SH-SY5Y (cell line): Measurements from ENCODE around the gene VANGL1.

ENCODE experiments used
- GATA2 ChIP-seq: IDR thresholded peaks from 2 replicates; pipeline ENCODE4 v1.6.1; 2011; ENCODE audit warnings: mild to moderate bottlenecking, low read depth, low read length
- GATA3 ChIP-seq: IDR thresholded peaks from 2 replicates; pipeline ENCODE4 v1.6.1; 2011; ENCODE audit warnings: low read depth, mild to moderate bottlenecking, low read length, moderate library complexity

- no peak for TF ChIP-seq GATA2
- TF ChIP-seq GATA3 = no peak
Measured at GRCh38 chr1:115672224-115673009, 30.6 kb downstream of the VANGL1 start.
